HepG2 (cell line): Measurements from ENCODE around the gene WDR18. TPM values are rescaled to one million over a fixed set of nuclear protein-coding genes. Genes with fewer than 3 reads are reported as not detected.

Source experiments
- AFF4 ChIP-seq: sonication (generic); formaldehyde crosslinking; IDR thresholded peaks from 2 replicates; pipeline ENCODE4 v1.4.0; 2020; ENCODE audit warnings: missing genetic modification reagents
- ATF7-NPFF ChIP-seq: sonication (generic); formaldehyde crosslinking; IDR thresholded peaks from 2 replicates; pipeline ENCODE4 v1.8.1; 2023; ENCODE audit warnings: mild to moderate bottlenecking, low read depth, missing genetic modification reagents, moderate library complexity
- ELF3 ChIP-seq: IDR thresholded peaks from 2 replicates; pipeline ENCODE4 v1.6.1; 2016; ENCODE audit warnings: missing genetic modification reagents, missing compliant biosample characterization
- FOXA1 ChIP-seq, 2 experiments: fragments of 450-650 bp in 1 of 2; sonication (generic) in 1 of 2; formaldehyde crosslinking in 1 of 2; IDR thresholded peaks; 2 replicates each; pipeline versions ENCODE4 v1.4.0 to v1.6.1; 2016 to 2020; ENCODE audit warnings: missing genetic modification reagents in 1 of 2
- POLR2G ChIP-seq: fragments of 200-400 bp; formaldehyde crosslinking; IDR thresholded peaks from 2 replicates; pipeline ENCODE4 v1.6.1; 2018; ENCODE audit warnings: mild to moderate bottlenecking, low read depth, low read length, moderate library complexity
- SP4 ChIP-seq: sonication (generic); formaldehyde crosslinking; IDR thresholded peaks from 2 replicates; pipeline ENCODE4 v1.8.1; 2023; ENCODE audit warnings: mild to moderate bottlenecking, missing genetic modification reagents
- TRAFD1 ChIP-seq: sonication (generic); formaldehyde crosslinking; IDR thresholded peaks from 2 replicates; pipeline ENCODE4 v1.5.1; 2020; ENCODE audit warnings: missing genetic modification reagents, mild to moderate bottlenecking, borderline replicate concordance
- ZBED4 ChIP-seq: sonication (generic); formaldehyde crosslinking; IDR thresholded peaks from 2 replicates; pipeline ENCODE4 v1.4.0; 2020; ENCODE audit warnings: missing genetic modification reagents, borderline replicate concordance
- ZBTB21 ChIP-seq: sonication (generic); formaldehyde crosslinking; IDR thresholded peaks from 2 replicates; pipeline ENCODE4 v1.4.0; 2020; ENCODE audit warnings: missing genetic modification reagents
- ZBTB33 ChIP-seq: sonication (generic); formaldehyde crosslinking; IDR thresholded peaks from 2 replicates; pipeline ENCODE4 v1.4.0; 2020; ENCODE audit warnings: missing genetic modification reagents
- ZNF296 ChIP-seq: sonication (generic); formaldehyde crosslinking; conservative IDR thresholded peaks from 2 replicates; pipeline ENCODE4 v1.5.0; 2020; ENCODE audit warnings: mild to moderate bottlenecking, missing genetic modification reagents
- ZNF317 ChIP-seq: sonication (generic); formaldehyde crosslinking; IDR thresholded peaks from 2 replicates; pipeline ENCODE4 v1.5.0; 2020; ENCODE audit warnings: mild to moderate bottlenecking, missing genetic modification reagents
- ZNF570 ChIP-seq: sonication (generic); formaldehyde crosslinking; IDR thresholded peaks from 2 replicates; pipeline ENCODE4 v1.4.0; 2020; ENCODE audit warnings: mild to moderate bottlenecking, missing genetic modification reagents, borderline replicate concordance
- ZNF652 ChIP-seq: IDR thresholded peaks from 2 replicates; pipeline ENCODE4 v1.6.1; 2016; ENCODE audit warnings: low read depth, borderline replicate concordance
- ZNF670 ChIP-seq: sonication (generic); formaldehyde crosslinking; IDR thresholded peaks from 2 replicates; pipeline ENCODE4 v1.8.0; 2022; ENCODE audit warnings: mild to moderate bottlenecking, missing genetic modification reagents, borderline replicate concordance
- ZZZ3 ChIP-seq: sonication (generic); formaldehyde crosslinking; IDR thresholded peaks from 2 replicates; pipeline ENCODE4 v1.4.0; 2020; ENCODE audit warnings: missing genetic modification reagents, mild to moderate bottlenecking, borderline replicate concordance
- polyA plus RNA-seq, 8 experiments: library from polyadenylated mRNA; depleted of rRNA in 3 of 8; stranded (reverse) in 7 of 8; unstranded in 1 of 8; fragments of >200 nt; fragmentation: Illumina TruSeq in 4 of 8; extraction: Trizol in 4 of 8; gene quantifications; 2 replicates each; pipeline versions ENCODE4 v1.2.1 to v1.2.3, GENCODE V29; 2011 to 2016; ENCODE audit warnings: low read depth in 4 of 8, missing spikeins in 1 of 8, mixed read lengths in 1 of 8; ENCODE audit not compliant: insufficient read depth in 1 of 8
- total RNA-seq, 5 experiments: library from RNA; depleted of rRNA; stranded (reverse); fragments of >200 nt; fragmentation: Illumina TruSeq; extraction: Trizol; gene quantifications; 2 replicates each; pipeline ENCODE4 v1.2.3, GENCODE V29; 2016; ENCODE audit warnings: low read depth in 1 of 5

Gene WDR18
- total and polyA plus RNA-seq, 2 of the 13 experiments (the other 11 are each of a cell fraction or from before 2014, with no cell fraction given): 36.4 to 47.6 TPM

- TF ChIP-seq TRAFD1 (no peak), ZBTB33 (CRISPR knock-in tag) (no peak), ELF3 (CRISPR knock-in tag) (no peak), ZBTB21 (CRISPR knock-in tag) (no peak), ZZZ3 (CRISPR knock-in tag) (no peak), ZNF670 (CRISPR knock-in tag) (no peak), FOXA1 (IDR thresholded peaks at IDR 0.05) (no peak), FOXA1 (CRISPR knock-in tag; IDR thresholded peaks at IDR 0.05) (peak; percentile 74), AFF4 (CRISPR knock-in tag) (no peak), SP4 (CRISPR knock-in tag) (peak; percentile 34; the same call in 1 of the 2 replicates), ZNF296 (no peak), ZBED4 (CRISPR knock-in tag) (no peak), ATF7-NPFF (CRISPR knock-in tag) (no peak), ZNF317 (CRISPR knock-in tag) (no peak), POLR2G (peak; percentile 44), ZNF570 (CRISPR knock-in tag) (no peak), ZNF652 (CRISPR knock-in tag) (no peak)
Observed at GRCh38 chr19:1028062-1028926, 44.1 kb downstream of the WDR18 start (continued).
